ENCODE data around the gene CKS2.

CKS2 gene

DNA sequence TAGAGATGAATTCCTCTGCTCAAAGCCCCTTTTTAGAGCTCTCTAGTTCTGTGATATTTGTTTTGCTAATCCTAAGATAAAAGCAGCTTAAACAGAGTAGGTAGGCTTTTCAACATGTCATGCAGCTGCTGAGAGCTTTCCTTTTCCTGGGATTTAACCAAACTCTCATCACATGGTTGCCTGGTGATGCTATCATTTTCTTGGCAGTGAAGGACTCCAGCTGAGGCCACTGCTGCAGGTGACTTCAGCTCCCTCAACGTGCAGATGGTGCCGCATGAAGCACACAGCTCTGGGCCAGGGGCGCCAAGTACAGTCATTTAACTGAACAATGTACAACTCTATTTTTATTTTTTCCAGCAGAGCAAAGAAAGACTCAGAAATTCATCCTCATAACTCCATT lies 49.5 kb downstream of the CKS2 start:
- Mint-ChIP-seq H3K4me1 (ENCODE audit: low read depth) (peaks cover 8% of the 10 kb centered on the region), H3K4me3 (no peak overlapping the region), H3K9me3 (no peaks in the 10 kb centered on the region), H3K36me3 (ENCODE audit: low read depth) (peaks cover 88% of the 10 kb centered on the region), H3K27ac (no peak overlapping the region), H3K27me3 (no peaks in the 10 kb centered on the region)
- intact Hi-C loops (cut with micrococcal nuclease), result no loop called here

DNA sequence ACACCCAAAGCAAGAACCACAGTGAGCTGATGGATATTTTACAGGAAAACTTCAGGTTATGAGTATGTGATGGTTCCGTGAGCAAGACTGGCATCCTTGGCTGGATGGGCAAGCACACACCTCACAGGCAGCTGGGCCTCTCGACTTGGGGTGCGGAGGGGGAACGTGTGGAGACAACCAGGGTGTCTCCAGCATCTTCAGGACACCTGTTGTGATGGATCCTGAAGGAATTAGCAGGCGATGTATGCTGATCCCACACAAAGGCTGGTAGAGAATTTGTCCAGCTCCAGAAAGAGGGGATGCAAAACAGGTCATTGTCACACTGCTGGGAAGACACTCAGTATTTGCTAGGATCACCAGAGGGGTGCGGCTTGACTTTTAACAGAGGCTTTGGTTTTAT lies 50.0 kb downstream of the CKS2 start:
- no peaks in the 10 kb centered on the region for H3K9me3 Mint-ChIP-seq
- peaks cover 83% of the 10 kb centered on the region for H3K36me3 Mint-ChIP-seq (ENCODE audit: low read depth)
- H3K27me3 Mint-ChIP-seq, result no peaks in the 10 kb centered on the region
- no peak overlapping the region for H3K4me3 Mint-ChIP-seq
- no peak overlapping the region for H3K27ac Mint-ChIP-seq
- intact Hi-C loops (cut with micrococcal nuclease), result no loop called here
- peaks cover 8% of the 10 kb centered on the region for H3K4me1 Mint-ChIP-seq (ENCODE audit: low read depth)

DNA sequence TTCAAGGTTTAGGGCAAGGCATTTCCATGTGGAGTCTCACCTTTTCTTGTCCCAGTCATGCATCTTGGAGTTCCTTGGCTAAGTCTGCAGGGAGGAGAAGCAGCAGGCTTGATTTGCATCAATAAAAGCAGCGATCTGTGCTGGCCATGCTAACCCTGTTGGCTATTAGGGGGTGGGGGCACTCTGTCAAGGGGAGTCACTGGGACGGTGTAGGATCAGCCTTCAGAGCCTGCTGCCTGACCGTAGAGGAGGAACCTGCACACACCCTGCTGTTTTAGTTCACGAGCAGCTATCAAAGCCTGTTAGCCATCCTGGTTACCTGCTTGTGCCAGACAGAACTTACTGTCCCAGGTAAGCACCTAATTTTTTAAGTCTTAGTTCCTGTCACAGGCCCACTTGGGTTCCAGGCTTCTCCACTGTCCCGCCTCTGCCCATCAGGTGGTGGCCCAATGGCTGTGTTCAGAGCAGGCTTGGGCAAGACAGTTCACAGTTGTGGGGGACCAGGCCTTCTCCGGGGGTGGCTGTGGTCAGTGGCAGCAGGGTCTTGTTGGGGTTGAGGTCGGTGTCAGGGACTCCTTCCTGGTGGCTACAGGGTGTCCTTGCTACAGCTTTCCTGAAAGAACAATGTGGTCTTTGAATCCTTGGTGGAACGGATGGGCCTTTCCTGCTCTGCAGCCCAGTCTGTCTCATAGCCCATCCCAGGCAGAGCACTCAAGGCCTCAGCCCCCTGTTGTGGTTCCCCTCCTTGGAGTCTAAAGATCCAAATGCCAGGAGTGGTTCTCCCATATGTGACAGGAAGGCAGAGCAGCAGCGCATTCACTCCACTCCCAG lies 51.0 kb downstream of the CKS2 start:
- no peaks in the 10 kb centered on the region for H3K27me3 Mint-ChIP-seq
- H3K27ac Mint-ChIP-seq, result no peak overlapping the region
- peaks cover 73% of the 10 kb centered on the region for H3K36me3 Mint-ChIP-seq (ENCODE audit: low read depth)
- peaks cover 8% of the 10 kb centered on the region for H3K4me1 Mint-ChIP-seq (ENCODE audit: low read depth)
- no peak overlapping the region for H3K4me3 Mint-ChIP-seq
- H3K9me3 Mint-ChIP-seq, result no peaks in the 10 kb centered on the region
- intact Hi-C loops (cut with micrococcal nuclease), result no loop called here

DNA sequence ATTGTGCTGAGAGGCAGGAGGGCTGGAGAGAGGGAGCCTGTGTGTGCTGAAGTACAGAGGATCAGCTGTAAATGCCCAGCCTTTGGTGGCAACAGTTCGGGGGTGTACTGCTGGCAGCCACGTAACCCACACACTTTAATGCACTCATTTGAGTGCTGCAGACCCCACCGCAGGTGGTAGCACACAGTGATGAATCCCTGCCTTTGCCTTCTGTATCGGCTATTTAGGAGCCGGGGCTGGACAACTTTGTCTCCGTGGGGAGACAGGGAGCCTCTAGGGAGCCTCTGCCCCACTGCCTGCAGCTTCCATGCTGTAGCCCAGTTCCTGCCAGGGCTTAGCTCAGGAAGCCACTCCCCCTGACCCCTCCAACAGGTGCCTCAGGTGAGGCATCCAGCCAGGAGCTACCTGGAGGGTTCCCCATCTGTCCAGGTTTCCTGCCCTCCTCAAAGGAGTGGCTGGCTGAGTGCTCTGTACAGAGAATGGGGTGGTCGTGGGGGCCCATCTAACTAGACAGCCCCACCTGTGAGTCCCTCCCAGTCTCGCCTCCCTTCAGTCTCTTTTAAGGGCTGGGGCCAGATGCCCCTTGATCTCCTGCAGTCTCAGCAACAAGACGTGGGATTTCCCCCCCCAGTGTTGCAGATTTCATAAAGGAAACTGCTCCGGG lies 51.8 kb downstream of the CKS2 start:
- H3K27ac Mint-ChIP-seq, result no peak overlapping the region
- intact Hi-C loops (cut with micrococcal nuclease), result no loop called here
- peaks cover 8% of the 10 kb centered on the region for H3K4me1 Mint-ChIP-seq (ENCODE audit: low read depth)
- H3K4me3 Mint-ChIP-seq, result no peak overlapping the region
- H3K27me3 Mint-ChIP-seq, result no peaks in the 10 kb centered on the region
- H3K36me3 Mint-ChIP-seq (ENCODE audit: low read depth), result peaks cover 65% of the 10 kb centered on the region
- no peaks in the 10 kb centered on the region for H3K9me3 Mint-ChIP-seq

DNA sequence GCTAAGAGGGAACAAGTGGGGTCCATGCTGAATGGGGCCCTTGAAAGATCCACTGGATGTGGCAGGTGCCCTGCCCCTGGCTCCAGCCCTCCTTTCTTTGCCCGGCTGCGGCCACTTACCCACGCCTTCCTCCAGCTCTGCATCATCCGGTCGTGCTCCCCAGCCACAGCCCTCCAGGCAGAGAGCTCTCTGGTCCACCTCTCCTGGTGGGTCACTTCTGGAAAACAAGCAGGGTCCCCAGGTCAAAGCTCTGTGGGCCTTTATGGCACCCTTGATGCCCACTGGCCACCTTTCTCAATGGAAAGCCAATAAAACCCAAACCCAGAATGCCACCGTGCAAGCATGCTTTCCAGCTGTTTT lies 52.3 kb downstream of the CKS2 start:
- Mint-ChIP-seq H3K27ac (no peak overlapping the region), H3K4me3 (no peak overlapping the region), H3K36me3 (ENCODE audit: low read depth) (peaks cover 60% of the 10 kb centered on the region), H3K27me3 (no peaks in the 10 kb centered on the region), H3K4me1 (ENCODE audit: low read depth) (peaks cover 12% of the 10 kb centered on the region), H3K9me3 (no peaks in the 10 kb centered on the region)
- intact Hi-C loops (cut with micrococcal nuclease), result no loop called here

DNA sequence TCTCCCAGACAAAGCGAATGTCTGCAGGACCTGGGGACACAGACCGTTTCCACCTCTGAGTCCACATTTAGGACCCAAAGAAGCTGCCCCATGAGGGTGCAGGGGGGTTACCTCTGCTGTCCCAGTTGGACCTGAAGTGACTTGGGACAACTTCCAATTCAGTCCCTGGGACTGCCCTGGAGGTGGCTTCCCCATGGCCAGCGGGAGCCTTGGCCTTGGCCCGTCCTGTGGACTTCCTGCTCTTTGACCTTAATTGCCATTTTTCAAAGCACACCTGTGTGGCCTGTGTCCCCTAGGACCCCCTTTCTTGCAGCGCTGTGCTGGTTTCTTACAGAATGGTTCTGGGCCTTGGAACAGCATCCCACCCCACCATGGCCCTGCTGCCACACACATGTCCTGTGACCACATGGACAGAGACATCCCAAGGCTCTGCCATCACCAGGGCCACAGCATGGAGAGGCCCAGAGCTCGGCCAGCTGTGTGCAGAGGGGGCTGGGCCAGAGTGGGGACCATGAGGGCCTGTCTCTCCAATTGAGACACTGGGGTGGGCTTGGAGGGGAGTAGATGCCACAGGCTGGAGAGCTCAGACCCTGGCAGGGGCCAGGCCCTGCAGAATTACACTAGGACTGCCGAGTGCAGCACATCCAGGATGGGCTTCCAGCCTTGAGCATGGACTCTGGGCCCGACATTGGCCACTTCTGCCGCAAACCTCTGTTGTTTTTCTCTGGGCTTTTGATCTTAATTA lies 53.1 kb downstream of the CKS2 start:
- intact Hi-C loops (cut with micrococcal nuclease), result no loop called here
- H3K4me1 Mint-ChIP-seq (ENCODE audit: low read depth), result peaks cover 13% of the 10 kb centered on the region
- H3K4me3 Mint-ChIP-seq, result no peak overlapping the region
- no peaks in the 10 kb centered on the region for H3K27me3 Mint-ChIP-seq
- peaks cover 52% of the 10 kb centered on the region for H3K36me3 Mint-ChIP-seq (ENCODE audit: low read depth)
- H3K27ac Mint-ChIP-seq, result no peak overlapping the region
- H3K9me3 Mint-ChIP-seq, result no peaks in the 10 kb centered on the region

DNA sequence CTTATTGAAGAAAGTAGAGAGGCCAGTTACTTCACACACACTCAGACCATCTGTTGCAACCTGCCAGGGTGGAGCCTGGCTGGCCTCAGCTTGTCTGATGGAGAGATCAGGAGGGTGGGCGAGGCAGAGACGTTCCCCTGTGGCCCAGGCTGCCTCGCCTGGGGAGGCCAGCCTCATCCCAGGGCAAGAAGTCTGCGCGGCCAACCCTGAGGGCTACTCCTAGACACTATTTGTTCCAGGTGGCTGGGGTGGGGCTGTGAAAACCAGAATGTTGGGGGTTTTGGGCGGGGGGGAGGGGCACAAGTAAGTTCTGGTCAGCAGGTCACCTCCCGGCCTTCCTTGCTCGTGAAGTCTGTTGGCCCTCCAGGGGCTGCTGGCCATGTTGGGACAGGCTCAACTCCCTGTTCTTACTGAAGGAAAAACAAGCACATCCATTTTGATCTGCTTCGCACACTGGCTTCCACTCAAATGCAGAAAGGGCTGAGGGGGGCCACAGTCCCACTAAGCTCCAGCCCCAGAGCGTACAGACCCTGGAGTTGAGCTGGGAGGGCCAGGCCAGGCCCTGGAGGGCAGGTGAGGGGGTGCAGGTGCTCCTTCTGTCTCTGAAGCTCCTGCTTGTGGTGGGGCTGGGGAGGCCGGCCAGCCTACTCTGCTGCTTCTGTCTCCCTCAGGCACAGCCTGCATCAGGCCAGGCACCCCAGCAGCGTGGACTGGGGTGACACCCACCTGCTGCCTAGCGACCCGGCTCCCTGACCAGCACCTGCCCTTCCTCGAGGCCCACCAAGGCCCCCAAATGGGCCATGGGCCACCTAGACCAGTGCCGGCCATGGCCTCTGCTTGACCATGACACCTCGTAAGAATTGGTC lies 53.9 kb downstream of the CKS2 start:
- Mint-ChIP-seq H3K4me3 (no peak overlapping the region), H3K27me3 (no peaks in the 10 kb centered on the region), H3K9me3 (no peaks in the 10 kb centered on the region), H3K27ac (no peak overlapping the region), H3K36me3 (ENCODE audit: low read depth) (peaks cover 44% of the 10 kb centered on the region), H3K4me1 (ENCODE audit: low read depth) (peaks cover 9% of the 10 kb centered on the region)
- intact Hi-C loops (cut with micrococcal nuclease), result no loop called here

DNA sequence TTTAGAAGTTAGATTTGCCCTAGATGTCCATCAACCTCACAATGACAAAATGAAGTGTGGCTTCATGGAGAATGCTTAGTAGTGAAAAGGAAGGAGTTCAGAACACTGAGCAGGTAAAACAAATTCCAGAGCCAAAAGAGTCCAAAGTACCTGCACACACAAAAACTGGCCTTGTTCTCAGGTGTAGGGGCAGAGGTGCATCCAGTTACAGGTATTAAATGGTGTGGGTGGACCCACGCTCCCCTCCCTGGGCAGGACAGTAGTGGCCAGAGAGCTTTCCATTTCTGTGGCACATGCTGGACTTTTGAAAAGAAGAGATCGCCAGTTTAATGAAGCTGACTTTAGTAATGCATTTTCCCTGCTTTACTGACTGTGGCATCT lies 54.5 kb downstream of the CKS2 start:
- peaks cover 38% of the 10 kb centered on the region for H3K36me3 Mint-ChIP-seq (ENCODE audit: low read depth)
- H3K4me3 Mint-ChIP-seq, result no peak overlapping the region
- no peaks in the 10 kb centered on the region for H3K9me3 Mint-ChIP-seq
- H3K27ac Mint-ChIP-seq, result no peak overlapping the region
- H3K4me1 Mint-ChIP-seq (ENCODE audit: low read depth), result peaks cover 5% of the 10 kb centered on the region
- H3K27me3 Mint-ChIP-seq, result no peaks in the 10 kb centered on the region
- intact Hi-C loops (cut with micrococcal nuclease), result no loop called here
